DND-41 (cell line): Measurements from ENCODE around the gene CHTF8.
"Not testable (repeated sequence)": the region's sequence is repeated elsewhere in the genome, so short reads cannot be mapped to it uniquely, and the experiment has no call there.

Source experiments
- ATAC-seq: fragments of 200-7000 bp; cut with Tn5 transposase; 3 replicates; pipeline ENCODE4 v1.9.1; 2021; ENCODE audit warnings: low read depth; ENCODE audit not compliant: insufficient read depth
- DNase-seq: peaks from one replicate; pipeline ENCODE4 v3.0.0-alpha.2; 2020
- H2AFZ ChIP-seq: 2 replicates; pipeline ENCODE4 v1.6.0; 2012; ENCODE audit warnings: low read depth, low read length
- H3K27ac ChIP-seq: 2 replicates; pipeline ENCODE4 v1.5.1; 2012; ENCODE audit warnings: low read length, inconsistent platforms
- H3K27me3 ChIP-seq: fragments of 200-600 bp; sonication (generic); 2 replicates; pipeline ENCODE4 v1.6.0; 2012; ENCODE audit warnings: low read length, mild to moderate bottlenecking, inconsistent platforms; ENCODE audit not compliant: insufficient read depth, poor library complexity
- H3K36me3 ChIP-seq: 2 replicates; pipeline ENCODE4 v1.5.1; 2012; ENCODE audit warnings: low read length, inconsistent platforms; ENCODE audit not compliant: insufficient read depth
- H3K4me1 ChIP-seq: 2 replicates; pipeline ENCODE4 v1.5.1; 2012; ENCODE audit warnings: mild to moderate bottlenecking, low read length; ENCODE audit not compliant: insufficient read depth
- H3K4me2 ChIP-seq: 2 replicates; pipeline ENCODE4 v1.6.0; 2012; ENCODE audit warnings: mild to moderate bottlenecking, moderate library complexity, low read length, inconsistent platforms; ENCODE audit not compliant: insufficient read depth
- H3K4me3 ChIP-seq, 2 experiments: fragments of 200-600 bp in 1 of 2; shearing (Covaris generic) in 1 of 2; 2 replicates each; pipeline ENCODE4 v1.5.1; 2012 to 2016; ENCODE audit warnings: inconsistent platforms in 2 of 2, low read length in 2 of 2, mild to moderate bottlenecking in 2 of 2, low read depth in 1 of 2, moderate library complexity in 1 of 2
- H3K79me2 ChIP-seq: 2 replicates; pipeline ENCODE4 v1.6.0; 2012; ENCODE audit warnings: low read length, inconsistent platforms; ENCODE audit not compliant: insufficient read depth
- H3K9ac ChIP-seq: 2 replicates; pipeline ENCODE4 v1.6.0; 2012; ENCODE audit warnings: low read depth, mild to moderate bottlenecking, inconsistent platforms, low read length, moderate library complexity
- H3K9me3 ChIP-seq: 2 replicates; pipeline ENCODE4 v1.5.1; 2012; ENCODE audit warnings: low read length, moderate library complexity, mild to moderate bottlenecking, inconsistent platforms; ENCODE audit not compliant: insufficient read depth, severe bottlenecking
- H4K20me1 ChIP-seq: 2 replicates; pipeline ENCODE4 v1.6.0; 2012; ENCODE audit warnings: low read length; ENCODE audit not compliant: insufficient read depth
- EZH2 ChIP-seq: IDR thresholded peaks from 3 replicates; pipeline ENCODE4 v1.6.1; 2012; ENCODE audit warnings: borderline replicate concordance, low read depth, mild to moderate bottlenecking, moderate library complexity, low read length, inconsistent platforms; ENCODE audit not compliant: severe bottlenecking
- TF ChIP-seq, protein P1 (sequence below): IDR thresholded peaks from 2 replicates; pipeline ENCODE4 v1.5.1; 2012; ENCODE audit warnings: borderline replicate concordance, low read length, moderate library complexity, mild to moderate bottlenecking; ENCODE audit not compliant: poor library complexity, severe bottlenecking; ENCODE audit errors: extremely low read depth

The CHTF8 gene

DNA sequence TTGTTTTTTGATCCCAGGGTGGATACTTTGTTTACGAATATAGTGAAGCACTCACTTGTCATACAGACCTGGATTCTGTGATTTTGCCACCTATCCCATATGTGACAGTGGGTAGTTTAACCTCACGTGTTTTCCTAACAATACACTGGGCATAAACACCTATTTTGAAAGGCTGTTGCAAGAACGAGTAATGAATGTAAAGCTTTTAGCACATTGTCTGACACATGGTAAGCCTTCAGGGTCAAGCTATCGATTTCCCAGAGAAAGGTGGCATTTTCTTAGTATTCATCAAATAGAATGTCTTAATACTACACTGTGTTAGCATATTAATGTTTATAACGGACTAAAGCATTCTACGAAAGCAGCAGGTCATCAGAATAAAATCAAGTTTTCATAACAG is 1.9 kb downstream of the CHTF8 start:
- H3K9me3 ChIP-seq: no peaks in the 10 kb centered on the region
- H3K79me2 ChIP-seq: peaks cover 96% of the 10 kb centered on the region
- ATAC-seq: no peak
- H2AFZ ChIP-seq: no peak overlapping the region
- H3K9ac ChIP-seq: no peak overlapping the region
- peak overlapping the region; percentile 79 for H3K4me2 ChIP-seq
- peaks cover 54% of the 10 kb centered on the region for H3K36me3 ChIP-seq
- DNase-seq: no peak
- peak overlapping the region; percentile 75; the same call in 1 of the 2 replicates for H3K27ac ChIP-seq
- peaks cover 39% of the 10 kb centered on the region for H3K4me1 ChIP-seq
- no peaks in the 10 kb centered on the region for H3K27me3 ChIP-seq
- H4K20me1 ChIP-seq: peaks cover 42% of the 10 kb centered on the region
- TF ChIP-seq, protein P1, sequence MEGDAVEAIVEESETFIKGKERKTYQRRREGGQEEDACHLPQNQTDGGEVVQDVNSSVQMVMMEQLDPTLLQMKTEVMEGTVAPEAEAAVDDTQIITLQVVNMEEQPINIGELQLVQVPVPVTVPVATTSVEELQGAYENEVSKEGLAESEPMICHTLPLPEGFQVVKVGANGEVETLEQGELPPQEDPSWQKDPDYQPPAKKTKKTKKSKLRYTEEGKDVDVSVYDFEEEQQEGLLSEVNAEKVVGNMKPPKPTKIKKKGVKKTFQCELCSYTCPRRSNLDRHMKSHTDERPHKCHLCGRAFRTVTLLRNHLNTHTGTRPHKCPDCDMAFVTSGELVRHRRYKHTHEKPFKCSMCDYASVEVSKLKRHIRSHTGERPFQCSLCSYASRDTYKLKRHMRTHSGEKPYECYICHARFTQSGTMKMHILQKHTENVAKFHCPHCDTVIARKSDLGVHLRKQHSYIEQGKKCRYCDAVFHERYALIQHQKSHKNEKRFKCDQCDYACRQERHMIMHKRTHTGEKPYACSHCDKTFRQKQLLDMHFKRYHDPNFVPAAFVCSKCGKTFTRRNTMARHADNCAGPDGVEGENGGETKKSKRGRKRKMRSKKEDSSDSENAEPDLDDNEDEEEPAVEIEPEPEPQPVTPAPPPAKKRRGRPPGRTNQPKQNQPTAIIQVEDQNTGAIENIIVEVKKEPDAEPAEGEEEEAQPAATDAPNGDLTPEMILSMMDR: no peak
- TF ChIP-seq EZH2: no peak
- peak overlapping the region in 1 of 2 experiments; percentile 95; a peak in 1 of 4 replicates for H3K4me3 ChIP-seq

- peaks cover 55% of the 10 kb centered on the region for H4K20me1 ChIP-seq
- no peak overlapping the region for H3K9ac ChIP-seq
- TF ChIP-seq, protein P1: no peak
- no peak for TF ChIP-seq EZH2
- H2AFZ ChIP-seq: no peak overlapping the region
- no peak overlapping the region for H3K4me2 ChIP-seq
- H3K4me3 ChIP-seq: no peak overlapping the region
- no peaks in the 10 kb centered on the region for H3K9me3 ChIP-seq
- no peak for ATAC-seq
- no peak for DNase-seq
- H3K36me3 ChIP-seq: peaks cover 57% of the 10 kb centered on the region
- H3K27ac ChIP-seq: no peak overlapping the region
- peaks cover 95% of the 10 kb centered on the region for H3K79me2 ChIP-seq
- H3K4me1 ChIP-seq: peaks cover 15% of the 10 kb centered on the region
- H3K27me3 ChIP-seq: no peaks in the 10 kb centered on the region
Observed at GRCh38 chr16:69127966-69128510, 4.3 kb downstream of the CHTF8 start.

- H3K4me3 ChIP-seq, H3K9ac ChIP-seq, H2AFZ ChIP-seq, ATAC-seq, H3K9me3 ChIP-seq, H3K27ac ChIP-seq, DNase-seq, H3K4me2 ChIP-seq, H3K27me3 ChIP-seq: not testable (repeated sequence)
- peaks cover 62% of the 10 kb centered on the region for H3K36me3 ChIP-seq
- peaks cover 96% of the 10 kb centered on the region for H3K79me2 ChIP-seq
- peaks cover 14% of the 10 kb centered on the region for H3K4me1 ChIP-seq
- peaks cover 63% of the 10 kb centered on the region for H4K20me1 ChIP-seq
Observed at GRCh38 chr16:69126801-69127200, 5.6 kb downstream of the CHTF8 start.

- Histone ChIP-seq H4K20me1 (peaks cover 61% of the 10 kb centered on the region), H3K4me1 (peaks cover 14% of the 10 kb centered on the region)
- TF ChIP-seq, protein P1: no peak
- TF ChIP-seq EZH2: no peak
Observed at GRCh38 chr16:69126221-69126620, 6.2 kb downstream of the CHTF8 start.

GRCh38 chr16:69124961-69125360 is 7.4 kb downstream of the CHTF8 start:
- not testable (repeated sequence) for H3K4me1 ChIP-seq, H3K9me3 ChIP-seq, H3K27ac ChIP-seq, ATAC-seq, H3K4me2 ChIP-seq, H2AFZ ChIP-seq, H3K9ac ChIP-seq, DNase-seq, H3K27me3 ChIP-seq, H3K4me3 ChIP-seq
- peaks cover 56% of the 10 kb centered on the region for H4K20me1 ChIP-seq
- H3K36me3 ChIP-seq: peaks cover 67% of the 10 kb centered on the region
- peaks cover 83% of the 10 kb centered on the region for H3K79me2 ChIP-seq

More at GRCh38 chr16:69126221-69126620, 6.2 kb downstream of the CHTF8 start:
- ATAC-seq: no peak
- H3K36me3 ChIP-seq: peaks cover 64% of the 10 kb centered on the region
- H3K4me3 ChIP-seq: no peak overlapping the region
- H3K4me2 ChIP-seq: no peak overlapping the region
- no peaks in the 10 kb centered on the region for H3K27me3 ChIP-seq
- no peak overlapping the region for H2AFZ ChIP-seq
- no peak for DNase-seq
- H3K9ac ChIP-seq: no peak overlapping the region
- H3K27ac ChIP-seq: no peak overlapping the region
- peaks cover 90% of the 10 kb centered on the region for H3K79me2 ChIP-seq
- H3K9me3 ChIP-seq: no peaks in the 10 kb centered on the region

- not testable (repeated sequence) for ATAC-seq, H3K9ac ChIP-seq, H3K27me3 ChIP-seq, H3K27ac ChIP-seq, H3K9me3 ChIP-seq, H2AFZ ChIP-seq, H3K4me1 ChIP-seq, H3K4me3 ChIP-seq, H3K4me2 ChIP-seq, DNase-seq
- Histone ChIP-seq H3K36me3 (peaks cover 70% of the 10 kb centered on the region), H3K79me2 (peaks cover 81% of the 10 kb centered on the region), H4K20me1 (peaks cover 57% of the 10 kb centered on the region)
Observed at GRCh38 chr16:69124406-69124805, 8.0 kb downstream of the CHTF8 start.
